LNCaP clone FGC (cell line): Measurements from ENCODE around the gene AKNA.

Experiments used
- DNase-seq: peaks from one replicate; pipeline ENCODE4 v3.0.0-alpha.2; 2011; ENCODE audit warnings: low read depth
- H3K4me3 ChIP-seq: 2 replicates; pipeline ENCODE4 v1.5.1; 2011; ENCODE audit warnings: mild to moderate bottlenecking, low read depth, low read length, control low read depth
- CTCF ChIP-seq: IDR thresholded peaks from 2 replicates; pipeline ENCODE4 v1.5.1; 2012; ENCODE audit warnings: mild to moderate bottlenecking; ENCODE audit not compliant: control insufficient read depth, insufficient read depth; ENCODE audit errors: extremely low read depth

AKNA gene

DNA sequence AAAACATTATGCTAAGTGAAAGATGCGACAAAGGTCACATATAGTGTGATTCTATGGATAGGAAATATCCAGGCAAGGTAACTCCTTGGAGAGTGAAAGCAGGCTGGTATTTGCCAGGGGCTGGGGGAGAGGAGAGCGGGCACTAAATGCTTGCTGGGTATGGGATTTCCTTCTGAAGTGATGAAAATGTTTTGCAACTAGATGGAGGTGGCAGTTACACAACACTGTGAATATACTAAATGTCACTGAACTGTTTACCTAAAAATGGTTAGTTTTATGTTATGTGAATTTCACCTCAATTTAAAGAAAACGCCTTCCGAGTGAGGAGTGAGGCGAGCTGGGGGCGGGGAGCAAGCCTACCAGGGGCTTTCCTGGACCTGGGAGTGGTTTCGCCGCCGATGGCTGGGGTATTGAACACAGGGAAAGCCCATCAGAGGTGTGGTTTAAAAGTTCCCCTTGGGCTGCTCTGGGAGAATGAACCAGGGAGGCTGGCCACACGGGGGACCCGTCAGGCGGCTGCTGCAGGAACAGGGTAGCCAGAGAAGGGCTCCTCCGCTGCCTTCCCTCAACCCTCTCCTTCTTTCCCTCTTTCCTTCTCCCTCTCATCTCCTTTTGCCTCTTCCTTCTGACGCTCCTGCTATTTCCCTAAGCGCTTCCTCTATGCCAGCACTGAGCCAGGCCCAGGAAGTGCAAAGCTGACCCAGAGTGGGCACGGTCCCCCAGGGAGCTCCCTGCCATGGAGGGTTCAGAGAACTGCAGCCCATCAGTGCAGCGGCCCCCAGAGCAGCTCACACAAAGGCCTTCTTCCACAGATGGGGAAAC, 4.9 kb downstream of the AKNA start:
- no peak for DNase-seq
- no peak overlapping the region for H3K4me3 ChIP-seq

GRCh38 chr9:114378883-114379282, 8.9 kb downstream of the AKNA start:
- no peak overlapping the region for H3K4me3 ChIP-seq
- DNase-seq, result no peak
- TF ChIP-seq CTCF, result no peak

More for the DNA sequence above, 4.9 kb downstream of the AKNA start:
- TF ChIP-seq CTCF, result no peak

- TF ChIP-seq CTCF, result no peak
These were observed 9.8 kb downstream of the AKNA start for GRCh38 chr9:114378016-114378415.

GRCh38 chr9:114376586-114377445, 11.0 kb downstream of the AKNA start:
- no peak for TF ChIP-seq CTCF
- no peak overlapping the region for H3K4me3 ChIP-seq
- DNase-seq, result no peak

More at GRCh38 chr9:114378016-114378415, 9.8 kb downstream of the AKNA start:
- H3K4me3 ChIP-seq, result no peak overlapping the region
- DNase-seq, result no peak

DNA sequence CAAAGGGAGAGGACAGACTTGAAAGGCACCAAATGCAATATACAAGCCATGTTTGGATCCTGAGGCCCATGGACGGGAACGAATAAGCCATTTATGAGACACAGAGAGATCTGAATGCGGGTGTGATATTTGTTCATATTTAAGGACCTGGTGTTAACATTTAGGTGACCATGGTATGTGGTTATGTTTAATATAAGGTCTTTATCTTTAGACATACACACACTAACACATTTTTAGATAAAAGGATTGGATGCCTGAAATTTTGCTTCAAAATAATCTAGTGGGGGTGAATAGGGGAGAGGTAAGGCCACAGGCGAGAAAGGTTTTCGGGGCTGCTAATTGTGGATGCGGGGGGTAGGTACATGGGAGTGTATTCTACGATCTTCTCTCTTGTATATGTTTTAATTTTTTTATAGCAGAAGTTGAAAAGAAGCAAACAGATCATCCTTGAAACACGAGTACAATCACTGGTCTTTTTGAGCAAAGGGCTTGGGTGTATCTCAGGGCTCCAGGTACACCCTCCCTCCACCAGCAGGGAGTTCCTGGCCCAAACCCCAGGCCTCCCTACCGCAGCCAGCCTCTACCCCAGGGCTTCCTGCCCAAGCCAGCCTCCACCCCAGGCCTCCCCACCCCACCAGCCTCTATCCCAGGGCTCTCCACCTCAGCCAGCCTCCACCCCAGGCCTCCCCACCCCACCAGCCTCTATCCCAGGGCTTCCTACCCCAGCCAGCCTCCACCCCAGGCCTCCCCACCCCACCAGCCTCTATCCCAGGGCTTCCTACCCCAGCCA, 12.2 kb downstream of the AKNA start:
- H3K4me3 ChIP-seq, result no peak overlapping the region
- TF ChIP-seq CTCF, result no peak
- DNase-seq, result no peak

GRCh38 chr9:114374936-114375335, 12.8 kb downstream of the AKNA start:
- no peak for TF ChIP-seq CTCF
- no peak for DNase-seq
- H3K4me3 ChIP-seq, result no peak overlapping the region
